Subcutaneous adipose tissue (tissue), 4 donors: Measurements from ENCODE around the gene SPTBN1. TPM values are rescaled to one million over a fixed set of nuclear protein-coding genes. Genes with fewer than 3 reads are reported as not detected.

ENCODE experiments used
- total RNA-seq, 4 donors: library from RNA; depleted of rRNA; stranded (reverse); fragments of >200 nt; gene quantifications; one replicate each; pipeline ENCODE4 v1.1.0, GENCODE V29; 2016
- TF ChIP-seq, protein P1 (sequence below): fragments of 450-650 bp; IDR thresholded peaks from one replicate; pipeline ENCODE4 v1.5.1; 2016; ENCODE audit warnings: low read depth, mild to moderate bottlenecking, control low read depth, antibody characterized with exemption, moderate library complexity

Gene SPTBN1
- total RNA-seq, 4 donors from 2014 or later: 655 to 1,523 (median 889) TPM

DNA sequence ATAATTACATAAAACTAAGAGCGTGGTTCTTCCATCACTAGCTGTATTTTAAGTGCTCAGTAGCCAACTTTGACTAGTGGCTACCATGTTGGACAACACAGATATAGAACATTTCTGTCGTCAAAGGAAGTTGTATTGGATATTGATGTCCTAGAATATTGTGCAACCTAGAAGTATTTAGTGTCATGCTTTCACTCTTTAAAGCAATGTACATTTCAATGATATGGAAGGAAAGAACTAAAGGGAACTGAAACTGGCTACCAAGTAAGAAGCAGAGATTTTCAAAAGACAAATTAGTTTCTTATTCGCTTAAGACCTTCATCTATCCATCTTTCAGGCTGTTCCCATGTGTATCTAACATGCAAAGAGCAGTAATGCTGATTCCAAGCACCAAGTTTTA, 182.0 kb downstream of the SPTBN1 start:
- TF ChIP-seq, protein P1, sequence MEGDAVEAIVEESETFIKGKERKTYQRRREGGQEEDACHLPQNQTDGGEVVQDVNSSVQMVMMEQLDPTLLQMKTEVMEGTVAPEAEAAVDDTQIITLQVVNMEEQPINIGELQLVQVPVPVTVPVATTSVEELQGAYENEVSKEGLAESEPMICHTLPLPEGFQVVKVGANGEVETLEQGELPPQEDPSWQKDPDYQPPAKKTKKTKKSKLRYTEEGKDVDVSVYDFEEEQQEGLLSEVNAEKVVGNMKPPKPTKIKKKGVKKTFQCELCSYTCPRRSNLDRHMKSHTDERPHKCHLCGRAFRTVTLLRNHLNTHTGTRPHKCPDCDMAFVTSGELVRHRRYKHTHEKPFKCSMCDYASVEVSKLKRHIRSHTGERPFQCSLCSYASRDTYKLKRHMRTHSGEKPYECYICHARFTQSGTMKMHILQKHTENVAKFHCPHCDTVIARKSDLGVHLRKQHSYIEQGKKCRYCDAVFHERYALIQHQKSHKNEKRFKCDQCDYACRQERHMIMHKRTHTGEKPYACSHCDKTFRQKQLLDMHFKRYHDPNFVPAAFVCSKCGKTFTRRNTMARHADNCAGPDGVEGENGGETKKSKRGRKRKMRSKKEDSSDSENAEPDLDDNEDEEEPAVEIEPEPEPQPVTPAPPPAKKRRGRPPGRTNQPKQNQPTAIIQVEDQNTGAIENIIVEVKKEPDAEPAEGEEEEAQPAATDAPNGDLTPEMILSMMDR: no peak

DNA sequence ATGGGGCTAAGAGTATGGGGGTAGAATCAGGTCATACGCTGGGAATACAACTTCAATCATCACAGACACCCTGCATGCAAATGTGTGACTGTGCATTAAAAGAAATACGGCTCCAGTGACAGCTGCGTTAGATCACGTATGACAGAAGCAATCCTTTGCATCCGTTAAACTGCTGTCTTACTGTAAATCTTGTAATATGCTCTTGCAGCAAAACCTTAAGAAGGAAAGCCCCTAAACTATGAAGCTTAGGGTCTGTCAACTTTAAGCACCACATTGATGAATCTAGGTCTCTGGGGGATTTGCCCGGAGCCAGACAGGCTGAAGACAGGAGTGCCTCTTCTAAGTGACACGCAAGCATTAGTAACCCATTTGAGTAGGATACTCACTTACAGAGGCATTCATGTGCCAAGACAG, 182.7 kb downstream of the SPTBN1 start:
- TF ChIP-seq, protein P1: no peak

DNA sequence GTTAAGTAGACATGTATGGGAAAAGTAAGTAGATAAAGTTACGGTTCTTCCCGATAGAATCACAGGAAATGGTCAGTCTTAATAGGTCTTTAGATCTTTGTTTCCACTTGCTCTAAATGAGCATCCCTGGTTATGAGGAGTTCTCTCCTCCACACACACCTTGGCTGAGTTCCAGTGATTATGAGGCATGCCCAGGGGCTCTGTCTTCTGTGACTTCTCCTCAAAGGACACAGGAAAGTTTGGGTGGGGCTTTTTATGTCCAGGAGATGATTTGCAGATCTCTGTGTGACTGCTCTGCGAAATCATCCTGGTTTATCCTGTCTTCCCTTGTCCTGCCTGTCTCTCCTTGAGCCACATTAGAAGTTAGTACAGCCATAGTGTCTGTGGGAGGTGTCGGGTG, 183.5 kb downstream of the SPTBN1 start:
- TF ChIP-seq, protein P1: no peak

DNA sequence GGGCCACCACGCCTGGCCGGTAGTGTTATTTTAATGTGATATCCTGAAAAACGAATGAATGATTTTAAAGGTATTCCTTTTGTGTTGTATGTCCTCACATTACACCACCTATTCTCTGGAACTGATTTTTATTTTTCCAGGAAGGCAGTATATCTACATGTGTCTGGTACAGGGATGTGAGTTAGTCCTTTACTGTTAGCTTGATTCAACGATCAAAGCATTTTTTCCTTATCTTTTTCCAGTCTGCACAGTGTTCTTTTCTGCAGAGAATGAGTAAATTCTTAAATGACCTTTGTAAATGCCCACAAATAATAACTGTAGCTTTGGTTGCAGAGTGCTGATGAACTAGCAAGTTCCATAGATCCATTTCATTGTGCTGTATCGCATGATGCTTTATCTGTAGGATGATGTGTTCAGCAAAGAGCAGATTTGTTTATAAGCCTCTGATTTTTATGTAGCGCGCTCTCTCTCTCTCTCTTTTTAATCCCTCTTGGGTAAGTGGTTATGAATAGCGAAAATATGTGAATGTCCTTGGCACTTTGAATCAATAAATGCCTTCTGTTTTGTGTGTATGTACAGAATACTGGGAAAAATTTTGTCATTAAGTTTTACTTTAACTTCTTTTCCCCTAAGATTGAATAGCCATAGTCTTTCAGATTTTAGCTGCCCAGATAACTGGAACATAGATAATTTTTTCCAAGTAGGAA, 184.9 kb downstream of the SPTBN1 start:
- TF ChIP-seq, protein P1: no peak

DNA sequence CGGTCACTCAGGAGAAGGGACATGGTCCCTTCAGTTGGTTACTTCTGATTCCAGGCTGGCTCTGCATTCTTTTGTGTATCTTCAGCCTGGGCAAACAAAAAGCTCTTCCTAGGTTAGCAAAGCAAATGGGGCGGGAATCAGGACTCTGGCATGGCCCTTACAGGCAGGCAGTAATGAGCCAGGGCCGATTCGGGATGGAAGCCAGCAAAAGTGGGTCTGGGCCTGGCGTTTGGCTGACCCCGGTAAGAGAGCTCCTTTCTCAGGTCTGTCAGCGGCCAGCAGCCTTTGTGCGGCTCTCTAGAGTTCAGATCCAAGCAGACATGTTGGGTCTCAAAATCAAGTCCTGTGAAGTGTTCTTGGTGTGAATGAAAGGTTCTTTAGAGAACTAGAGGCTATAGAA, 185.9 kb downstream of the SPTBN1 start:
- TF ChIP-seq, protein P1: no peak

DNA sequence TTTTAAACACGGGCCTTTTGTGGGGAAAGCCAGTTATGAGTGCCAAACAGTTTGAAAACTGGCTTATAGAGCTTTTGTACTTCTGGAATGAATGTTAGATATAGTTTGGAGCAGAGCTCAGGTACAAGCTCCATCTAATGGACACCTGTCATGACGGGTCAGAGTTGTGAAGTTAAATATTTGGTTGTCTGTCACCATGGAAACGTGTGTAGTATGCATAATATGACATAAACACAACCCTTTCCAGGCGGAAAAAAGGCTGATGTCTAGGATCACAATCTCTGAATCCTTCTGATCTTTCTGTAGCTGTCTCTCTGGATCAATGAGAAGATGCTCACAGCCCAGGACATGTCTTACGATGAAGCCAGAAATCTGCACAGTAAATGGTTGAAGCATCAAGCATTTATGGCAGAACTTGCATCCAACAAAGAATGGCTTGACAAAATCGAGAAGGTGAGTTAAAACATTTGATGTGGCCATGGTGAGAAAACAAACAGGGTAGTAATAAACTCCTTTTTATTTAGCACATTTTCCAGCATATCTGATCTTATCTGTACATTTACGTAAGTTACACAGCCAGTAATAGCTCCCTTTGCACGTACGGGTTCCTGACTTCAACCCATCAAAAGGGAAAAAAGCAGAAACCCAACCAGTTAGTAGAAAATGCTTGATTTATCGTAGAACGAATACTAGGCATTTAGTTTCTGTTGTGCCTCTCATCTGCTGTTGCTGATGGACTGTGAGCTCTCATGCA, 186.7 kb downstream of the SPTBN1 start:
- TF ChIP-seq, protein P1: no peak

DNA sequence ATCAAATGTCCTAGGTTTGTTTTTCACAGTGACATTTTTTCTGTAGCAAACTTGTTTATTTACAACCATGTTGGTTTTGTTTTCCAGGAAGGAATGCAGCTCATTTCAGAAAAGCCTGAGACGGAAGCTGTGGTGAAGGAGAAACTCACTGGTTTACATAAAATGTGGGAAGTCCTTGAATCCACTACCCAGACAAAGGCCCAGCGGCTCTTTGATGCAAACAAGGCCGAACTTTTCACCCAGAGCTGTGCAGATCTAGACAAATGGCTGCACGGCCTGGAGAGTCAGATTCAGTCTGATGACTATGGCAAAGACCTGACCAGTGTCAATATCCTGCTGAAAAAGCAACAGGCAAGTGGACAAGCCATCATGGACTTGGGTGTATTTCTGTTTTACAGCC, 188.1 kb downstream of the SPTBN1 start:
- TF ChIP-seq, protein P1: no peak
